Heart right ventricle (tissue), 16 donors: ENCODE results near the gene COL4A4. TPM values are rescaled to one million over a fixed set of nuclear protein-coding genes. Genes with fewer than 3 reads are reported as not detected.
A peak's percentile ranks its signal among the peaks of the same experiment; 100 is the strongest.
"Not testable (repeated sequence)": the region's sequence is repeated elsewhere in the genome, so short reads cannot be mapped to it uniquely, and the experiment has no call there.

Experiments used
- ATAC-seq, 8 donors: fragments of 200-7000 bp; cut with Tn5 transposase; one replicate each; pipeline ENCODE4 v1.9.1; 2020; ENCODE audit warnings: mild to moderate bottlenecking in 8 of 8, moderate library complexity in 8 of 8, moderate number of reproducible peaks in 1 of 8
- DNase-seq, 2 donors: peaks; one replicate each; pipeline ENCODE4 v3.0.0-alpha.2; 2020
- H3K27ac ChIP-seq, 10 donors: fragments of 200-600 bp; sonication (generic) in 2 of 10; one replicate each; pipeline versions ENCODE4 v1.5.0 to v1.8.0; 2020 to 2022; ENCODE audit warnings: mild to moderate bottlenecking in 3 of 10
- H3K27me3 ChIP-seq, 7 donors: fragments of 200-600 bp; one replicate each; pipeline ENCODE4 v1.8.0; 2021 to 2022; ENCODE audit warnings: mild to moderate bottlenecking in 2 of 7
- H3K36me3 ChIP-seq, 9 donors: fragments of 200-600 bp; sonication (generic) in 1 of 9; one replicate each; pipeline versions ENCODE4 v1.5.0 to v1.8.0; 2020 to 2022; ENCODE audit warnings: mild to moderate bottlenecking in 2 of 9
- H3K4me1 ChIP-seq, 9 donors: fragments of 200-600 bp; sonication (generic) in 1 of 9; one replicate each; pipeline versions ENCODE4 v1.5.0 to v1.8.0; 2020 to 2022; ENCODE audit warnings: mild to moderate bottlenecking in 4 of 9
- H3K4me3 ChIP-seq, 10 donors: fragments of 200-600 bp; sonication (generic) in 2 of 10; one replicate each; pipeline versions ENCODE4 v1.5.0 to v1.8.0; 2020 to 2022; ENCODE audit warnings: mild to moderate bottlenecking in 7 of 10, moderate library complexity in 2 of 10
- H3K9me3 ChIP-seq, 11 donors: fragments of 200-600 bp in 10 of 11; sonication (generic) in 2 of 11; one replicate each; pipeline versions ENCODE4 v1.5.0 to v1.8.0; 2013 to 2022; ENCODE audit warnings: mild to moderate bottlenecking in 2 of 11, control low read depth in 1 of 11, moderate library complexity in 1 of 11
- WGBS, 2 donors: extraction: QIAGEN DNeasy Blood & Tissue Kit; methylation state at CpG; one replicate each; pipeline ENCODE4 v1.1.7; 2013; ENCODE audit warnings: inconsistent platforms in 1 of 2; 5-methylcytosine and 5-hydroxymethylcytosine counted together
- intact Hi-C, 10 donors: fragments of 100-400 bp; cut with DNase I; formaldehyde crosslinking; loops; one replicate each; pipeline versions ENCODE4 v1.11.1 to v1.14.2; 2022
- polyA plus RNA-seq, 2 donors: library from polyadenylated mRNA; stranded (reverse); fragments of 200-250 nt; gene quantifications; one replicate each; pipeline ENCODE4 v1.2.3, GENCODE V29; 2013
- total RNA-seq, 10 donors: library from RNA; stranded (reverse); fragmentation: NEBNext Ultra II Directional in 3 of 10; extraction: Animal tissue kit (Norgen Biotek cat#: 25700) in 3 of 10; gene quantifications; one replicate each; pipeline versions ENCODE4 v1.2.1 to v1.2.4, GENCODE V29; 2021 to 2023
- TF ChIP-seq, protein P1 (sequence below), 9 donors: fragments of 200-600 bp; sonication (generic) in 2 of 9; IDR thresholded peaks; one replicate each; pipeline versions ENCODE4 v1.5.0 to v1.8.0; 2021 to 2022; ENCODE audit warnings: antibody characterized with exemption in 9 of 9, mild to moderate bottlenecking in 5 of 9, moderate library complexity in 1 of 9
- donor health status: Arrhythmogenic right ventricular cardiomyopathy.
- donor health status: ischemic (EF 13 %, LVEDD 7.1; RV severe dilation, severe dysfunction).
- donor health status: healthy with polysubstance abuse.
- donor health status: DM: no; HTN: yes; CAD: no.
- donor health status: DM: no; HTN: no; CAD: no.
- donor health status: ischemic (EF 25% LVEDD 6.9; RV normal size, moderate dysfunction).
- donor health status: ischemic (EF 25% LVEDD 5.7; RV mildly dilated, moderate dysfunction).
- donor health status: healthy.
- donor health status: DM: yes; HTN: yes; CAD: no.
- donor health status: Ischemic cardiomyopathy.
- donor health status: ischemic (EF 35%, LVEDD 5.7; RV mildly dilated, moderate dysfunction).
- donor health status: nonischemic (EF 11% LVEDD 7.7; RV severe dilation, severe dysfunction).
- donor health status: DM: yes; HTN: yes; CAD: no.
- donor health status: PGD.
- donor health status: ischemic (EF 29% LVEDD 5.4; RV normal size, mild dysfunction).
- donor health status: nonischemic (EF 23%, LVEDD 6.1; RV moderate dilation, normal function).

The COL4A4 gene
- total and polyA plus RNA-seq, 12 donors: 0.84 to 11.4 (median 4.1) TPM

GRCh38 chr2:227179988-227180685, 16.1 kb upstream of the COL4A4 start:
- Histone ChIP-seq H3K4me3 (peak overlapping the region in 1 of 10 donors; percentile 3), H3K4me1 (peaks cover 0 to 16% (median 5%) of the 10 kb centered on the region in 9 donors), H3K27me3 (no peaks in the 10 kb centered on the region), H3K27ac (peak overlapping the region in 8 of 10 donors; percentile 23 to 79 (median 42)), H3K36me3 (no peaks in the 10 kb centered on the region), H3K9me3 (peaks cover 0 to 9% (median 0%) of the 10 kb centered on the region in 11 donors)
- DNase-seq (peak; percentile 10 to 27), ATAC-seq (peak; percentile 69 to 98 (median 83))
- TF ChIP-seq, protein P1, sequence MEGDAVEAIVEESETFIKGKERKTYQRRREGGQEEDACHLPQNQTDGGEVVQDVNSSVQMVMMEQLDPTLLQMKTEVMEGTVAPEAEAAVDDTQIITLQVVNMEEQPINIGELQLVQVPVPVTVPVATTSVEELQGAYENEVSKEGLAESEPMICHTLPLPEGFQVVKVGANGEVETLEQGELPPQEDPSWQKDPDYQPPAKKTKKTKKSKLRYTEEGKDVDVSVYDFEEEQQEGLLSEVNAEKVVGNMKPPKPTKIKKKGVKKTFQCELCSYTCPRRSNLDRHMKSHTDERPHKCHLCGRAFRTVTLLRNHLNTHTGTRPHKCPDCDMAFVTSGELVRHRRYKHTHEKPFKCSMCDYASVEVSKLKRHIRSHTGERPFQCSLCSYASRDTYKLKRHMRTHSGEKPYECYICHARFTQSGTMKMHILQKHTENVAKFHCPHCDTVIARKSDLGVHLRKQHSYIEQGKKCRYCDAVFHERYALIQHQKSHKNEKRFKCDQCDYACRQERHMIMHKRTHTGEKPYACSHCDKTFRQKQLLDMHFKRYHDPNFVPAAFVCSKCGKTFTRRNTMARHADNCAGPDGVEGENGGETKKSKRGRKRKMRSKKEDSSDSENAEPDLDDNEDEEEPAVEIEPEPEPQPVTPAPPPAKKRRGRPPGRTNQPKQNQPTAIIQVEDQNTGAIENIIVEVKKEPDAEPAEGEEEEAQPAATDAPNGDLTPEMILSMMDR (IDR thresholded peaks at IDR 0.05): no peak
- 67 to 68% methylated on average over 11 of the region's 11 CpGs for WGBS, 2 donors
- intact Hi-C loops: loop anchor here in 1 of 10 donors (10.0 kb wide), 1 partner anchor 45 kb away; no protein-coding TSS in a partner anchor

DNA sequence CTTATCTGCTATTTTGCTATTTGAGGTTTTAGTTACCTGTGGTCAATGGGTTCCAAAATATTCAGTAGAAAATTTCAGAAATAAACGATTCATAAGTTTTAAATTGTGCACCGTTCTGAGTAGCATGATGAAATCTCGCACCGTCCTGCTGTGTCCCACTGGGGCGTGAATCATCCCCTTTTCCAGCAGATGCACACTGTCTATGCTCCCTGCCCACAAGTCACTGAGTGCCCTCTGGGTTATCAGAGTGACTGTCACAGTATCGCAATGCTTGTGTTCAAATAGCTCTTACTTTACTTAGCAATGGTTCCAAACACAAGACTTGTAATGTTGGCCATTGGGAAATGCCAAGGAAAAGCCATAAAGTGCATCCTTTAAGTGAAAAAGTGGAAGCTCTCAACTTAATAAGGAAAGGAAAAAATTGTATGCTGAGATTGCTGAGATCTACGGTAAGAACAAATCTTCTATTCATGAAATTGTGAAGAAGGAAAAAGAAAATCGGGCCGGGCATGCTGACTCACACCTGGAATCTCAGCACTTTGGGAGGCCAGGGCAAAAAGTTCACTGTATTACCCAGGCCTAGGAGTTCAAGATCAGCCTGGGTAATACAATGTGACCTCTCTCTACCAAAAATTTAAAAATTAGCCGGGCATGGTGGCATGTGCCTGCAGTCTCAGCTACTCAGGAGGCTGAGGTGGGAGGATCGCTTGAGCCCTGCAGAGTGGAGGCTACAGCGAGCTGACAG, 13.8 kb upstream of the COL4A4 start:
- intact Hi-C loops: no loop called here
- Histone ChIP-seq H3K9me3 (no peaks in the 10 kb centered on the region), H3K4me3 (no peak overlapping the region), H3K27me3 (no peaks in the 10 kb centered on the region), H3K4me1 (peaks cover 0 to 16% (median 5%) of the 10 kb centered on the region in 9 donors), H3K36me3 (no peaks in the 10 kb centered on the region), H3K27ac (peak overlapping the region in 3 of 10 donors; percentile 30 to 59 (median 32))
- DNase-seq: no peak
- no peak for ATAC-seq
- WGBS, 2 donors: 93 to 95% methylated on average over 12 of the region's 12 CpGs
- TF ChIP-seq, protein P1 (IDR thresholded peaks at IDR 0.05): no peak

GRCh38 chr2:227171779-227172178, 7.8 kb upstream of the COL4A4 start:
- intact Hi-C loops, H3K9me3 ChIP-seq, H3K36me3 ChIP-seq, ATAC-seq, DNase-seq, H3K4me3 ChIP-seq, H3K27me3 ChIP-seq, H3K27ac ChIP-seq, H3K4me1 ChIP-seq: not testable (repeated sequence)
- WGBS, 2 donors: 91 to 92% methylated on average over 11 of the region's 11 CpGs

GRCh38 chr2:227164763-227165291, 822 bp upstream of the COL4A4 start:
- H3K9me3 ChIP-seq: peaks cover 0 to 10% (median 0%) of the 10 kb centered on the region in 11 donors
- intact Hi-C loops: no loop called here
- H3K4me1 ChIP-seq: peaks cover 0 to 25% (median 3%) of the 10 kb centered on the region in 9 donors
- H3K4me3 ChIP-seq: peak overlapping the region; percentile 64 to 83 (median 72)
- peak in 1 of 2 donors; percentile 20 for DNase-seq
- peaks cover 0 to 36% (median 10%) of the 10 kb centered on the region in 7 donors for H3K27me3 ChIP-seq
- 2% methylated on average over 36 to 38 of the region's 38 CpGs for WGBS, 2 donors
- peak in 6 of 8 donors; percentile 15 to 52 (median 39) for ATAC-seq
- H3K36me3 ChIP-seq: no peaks in the 10 kb centered on the region
- TF ChIP-seq, protein P1 (IDR thresholded peaks at IDR 0.05): no peak
- peak overlapping the region; percentile 34 to 88 (median 76) for H3K27ac ChIP-seq
